ENCODE measurements around the gene TIMM21. TPM values are rescaled to one million over a fixed set of nuclear protein-coding genes. Genes with fewer than 3 reads are reported as not detected.

TIMM21 gene
- total RNA-seq, 3 donors from 2014 or later (not counting 1 experiment from before 2014, with no cell fraction given) = 13.1 to 17.3 (median 16.1) TPM

GRCh38 chr18:74200780-74201179, 52.5 kb downstream of the TIMM21 start:
- no peaks in the 10 kb centered on the region for H3K36me3 ChIP-seq (ENCODE audit: control insufficient read depth, insufficient read depth, low read length)
- H3K4me3 Mint-ChIP-seq = no peak overlapping the region
- intact Hi-C loops (cut with micrococcal nuclease) = no loop called here
- no peaks in the 10 kb centered on the region for H3K27me3 ChIP-seq (ENCODE audit: control insufficient read depth, insufficient read depth, low read length)
- no peak for TF ChIP-seq CTCF (IDR thresholded peaks at IDR 0.05)
- ATAC-seq = no peak
- peaks cover 6 to 8% of the 10 kb centered on the region in 2 donors for H3K4me1 Mint-ChIP-seq
- H3K27me3 Mint-ChIP-seq (ENCODE audit: low read depth in 2 of 2) = no peaks in the 10 kb centered on the region
- H3K36me3 Mint-ChIP-seq = no peaks in the 10 kb centered on the region
- no peaks in the 10 kb centered on the region for H3K9me3 Mint-ChIP-seq
- no peak overlapping the region for H3K4me3 ChIP-seq (ENCODE audit: low read length)
- WGBS (ENCODE audit: insufficient coverage) = 77% methylated on average over 17 of the region's 17 CpGs
- H3K27ac ChIP-seq (ENCODE audit: low read length) = no peak overlapping the region
- DNase-seq = no peak
- no peak overlapping the region for H3K27ac Mint-ChIP-seq
- no peaks in the 10 kb centered on the region for H3K9me3 ChIP-seq (ENCODE audit: control insufficient read depth, insufficient read depth, low read length)
- no peaks in the 10 kb centered on the region for H3K4me1 ChIP-seq (ENCODE audit: control insufficient read depth, insufficient read depth, low read length)

- Histone ChIP-seq H3K27me3 (ENCODE audit: control insufficient read depth, insufficient read depth, low read length) (no peaks in the 10 kb centered on the region), H3K4me3 (ENCODE audit: low read length) (no peak overlapping the region), H3K27ac (ENCODE audit: low read length) (no peak overlapping the region), H3K36me3 (ENCODE audit: control insufficient read depth, insufficient read depth, low read length) (no peaks in the 10 kb centered on the region), H3K9me3 (ENCODE audit: control insufficient read depth, insufficient read depth, low read length) (no peaks in the 10 kb centered on the region), H3K4me1 (ENCODE audit: control insufficient read depth, insufficient read depth, low read length) (no peaks in the 10 kb centered on the region)
- no peaks in the 10 kb centered on the region for H3K36me3 Mint-ChIP-seq
- no peaks in the 10 kb centered on the region for H3K9me3 Mint-ChIP-seq
- TF ChIP-seq CTCF (IDR thresholded peaks at IDR 0.05) = no peak
- ATAC-seq (no peak), DNase-seq (no peak)
- 81% methylated on average over 7 of the region's 7 CpGs for whole genome bisulfite sequencing (ENCODE audit: insufficient coverage)
- H3K4me3 Mint-ChIP-seq = no peak overlapping the region
- no peaks in the 10 kb centered on the region for H3K4me1 Mint-ChIP-seq
- intact Hi-C loops (cut with micrococcal nuclease) = no loop called here
- no peaks in the 10 kb centered on the region for H3K27me3 Mint-ChIP-seq (ENCODE audit: low read depth in 2 of 2)
- no peak overlapping the region for H3K27ac Mint-ChIP-seq
These were observed 55.5 kb downstream of the TIMM21 start for GRCh38 chr18:74203811-74204210.

- no peak overlapping the region for H3K4me3 ChIP-seq (ENCODE audit: low read length)
- H3K4me1 ChIP-seq (ENCODE audit: control insufficient read depth, insufficient read depth, low read length) = no peaks in the 10 kb centered on the region
- Mint-ChIP-seq H3K27me3 (ENCODE audit: low read depth in 2 of 2) (no peaks in the 10 kb centered on the region), H3K4me1 (no peaks in the 10 kb centered on the region), H3K27ac (no peak overlapping the region), H3K36me3 (no peaks in the 10 kb centered on the region), H3K4me3 (no peak overlapping the region), H3K9me3 (no peaks in the 10 kb centered on the region)
- peak in 1 of 2 donors; percentile 20 for DNase-seq
- H3K36me3 ChIP-seq (ENCODE audit: control insufficient read depth, insufficient read depth, low read length) = no peaks in the 10 kb centered on the region
- intact Hi-C loops (cut with micrococcal nuclease) = no loop called here
- no peak overlapping the region for H3K27ac ChIP-seq (ENCODE audit: low read length)
- ATAC-seq = peak in 1 of 3 donors; percentile 47
- 76% methylated on average over 4 of the region's 5 CpGs for WGBS (ENCODE audit: insufficient coverage)
- H3K9me3 ChIP-seq (ENCODE audit: control insufficient read depth, insufficient read depth, low read length) = no peaks in the 10 kb centered on the region
- no peaks in the 10 kb centered on the region for H3K27me3 ChIP-seq (ENCODE audit: control insufficient read depth, insufficient read depth, low read length)
- no peak for TF ChIP-seq CTCF (IDR thresholded peaks at IDR 0.05)
These were observed 56.3 kb downstream of the TIMM21 start for GRCh38 chr18:74204526-74205152.

Other genes starting within 250 kb of the TIMM21 start
- gene FBXO15, start 689 bp upstream of the TIMM21 start, total RNA-seq = 1 to 10 TPM in 1 of 3 donors, under 1 TPM in 2; 0.50 to 2.6 (median 0.87) TPM
- gene CYB5A, start 143.4 kb downstream of the TIMM21 start, total RNA-seq = 10 to 100 TPM; 10.4 to 14.6 (median 13.0) TPM
- not detected for gene C18orf63, start 167.3 kb downstream of the TIMM21 start, total RNA-seq

All from natural killer cell (primary cell).